ENCODE results near the gene DMD. TPM values are rescaled to one million over a fixed set of nuclear protein-coding genes. Genes with fewer than 3 reads are reported as not detected.

DMD gene
- total RNA-seq, 2 experiments from 2014 or later = 0.27 to 0.49 TPM

- Mint-ChIP-seq H3K9me3 (no peaks in the 10 kb centered on the region), H3K4me3 (no peak overlapping the region), H3K27me3 (no peaks in the 10 kb centered on the region), H3K36me3 (ENCODE audit: low read depth) (no peaks in the 10 kb centered on the region), H3K4me1 (ENCODE audit: low read depth) (no peaks in the 10 kb centered on the region), H3K27ac (no peak overlapping the region)
- ATAC-seq (no peak), DNase-seq (no peak)
- intact Hi-C loops (cut with micrococcal nuclease) = no loop called here
- ChIA-PET POLR2A (no interaction called here), CTCF (no interaction called here)
- TF ChIP-seq CTCF (IDR thresholded peaks at IDR 0.05) = no peak
Measured at GRCh38 chrX:31353095-31353494, 1858.3 kb downstream of the DMD start.

GRCh38 chrX:31350808-31351074 lies 1860.6 kb downstream of the DMD start:
- Mint-ChIP-seq H3K9me3 (no peaks in the 10 kb centered on the region), H3K36me3 (ENCODE audit: low read depth) (no peaks in the 10 kb centered on the region), H3K4me3 (no peak overlapping the region), H3K27ac (no peak overlapping the region), H3K27me3 (no peaks in the 10 kb centered on the region), H3K4me1 (ENCODE audit: low read depth) (no peaks in the 10 kb centered on the region)
- CTCF ChIA-PET = no interaction called here
- POLR2A ChIA-PET = no interaction called here
- DNase-seq (no peak), ATAC-seq (no peak)
- intact Hi-C loops (cut with micrococcal nuclease) = no loop called here
- no peak for TF ChIP-seq CTCF (IDR thresholded peaks at IDR 0.05)

GRCh38 chrX:31349515-31349914 lies 1861.8 kb downstream of the DMD start:
- ATAC-seq (no peak), DNase-seq (no peak)
- TF ChIP-seq CTCF (IDR thresholded peaks at IDR 0.05) = no peak
- Mint-ChIP-seq H3K27ac (no peak overlapping the region), H3K9me3 (no peaks in the 10 kb centered on the region), H3K27me3 (no peaks in the 10 kb centered on the region), H3K36me3 (ENCODE audit: low read depth) (no peaks in the 10 kb centered on the region), H3K4me1 (ENCODE audit: low read depth) (no peaks in the 10 kb centered on the region), H3K4me3 (no peak overlapping the region)
- intact Hi-C loops (cut with micrococcal nuclease) = no loop called here
- ChIA-PET CTCF (no interaction called here), POLR2A (no interaction called here)

GRCh38 chrX:31340587-31340986 lies 1870.8 kb downstream of the DMD start:
- ATAC-seq = no peak
- H3K4me3 Mint-ChIP-seq = no peak overlapping the region
- intact Hi-C loops (cut with micrococcal nuclease) = no loop called here
- CTCF ChIA-PET = no interaction called here
- no peak for TF ChIP-seq CTCF (IDR thresholded peaks at IDR 0.05)
- no peak overlapping the region for H3K27ac Mint-ChIP-seq
- H3K36me3 Mint-ChIP-seq (ENCODE audit: low read depth) = no peaks in the 10 kb centered on the region
- H3K4me1 Mint-ChIP-seq (ENCODE audit: low read depth) = no peaks in the 10 kb centered on the region
- H3K9me3 Mint-ChIP-seq = no peaks in the 10 kb centered on the region
- POLR2A ChIA-PET = no interaction called here
- H3K27me3 Mint-ChIP-seq = peaks cover 2% of the 10 kb centered on the region
- DNase-seq = no peak

- Mint-ChIP-seq H3K4me1 (ENCODE audit: low read depth) (no peaks in the 10 kb centered on the region), H3K27ac (no peak overlapping the region), H3K36me3 (ENCODE audit: low read depth) (no peaks in the 10 kb centered on the region), H3K4me3 (no peak overlapping the region), H3K9me3 (no peaks in the 10 kb centered on the region), H3K27me3 (peaks cover 2% of the 10 kb centered on the region)
- TF ChIP-seq CTCF (IDR thresholded peaks at IDR 0.05) = no peak
- no peak for ATAC-seq
- no peak for DNase-seq
- ChIA-PET POLR2A (no interaction called here), CTCF (interaction anchor here (0.9 kb wide), 1 partner anchor 19 kb away, joined by 3 read pairs; no protein-coding TSS in a partner anchor)
- intact Hi-C loops (cut with micrococcal nuclease) = no loop called here
Measured at GRCh38 chrX:31338991-31339350, 1872.4 kb downstream of the DMD start.
